ENCODE data around the gene C1QTNF6.

The C1QTNF6 gene

GRCh38 chr22:37160027-37160426 is 28.0 kb downstream of the C1QTNF6 start:
- H3K4me1 ChIP-seq (ENCODE audit: control insufficient read depth, insufficient read depth, low read length), result no peaks in the 10 kb centered on the region
- H3K4me3 ChIP-seq (ENCODE audit: insufficient read depth, low read depth, low read length), result no peak overlapping the region
- no peaks in the 10 kb centered on the region for H3K27me3 ChIP-seq (ENCODE audit: control insufficient read depth, insufficient read depth, low read length, poor library complexity, severe bottlenecking)
- H3K27ac ChIP-seq (ENCODE audit: insufficient read depth, low read depth, low read length, poor library complexity, severe bottlenecking), result no peak overlapping the region
- WGBS, 2 experiments, result 54 to 58% methylated on average over 6 of the region's 6 CpGs
- no peaks in the 10 kb centered on the region for H3K36me3 ChIP-seq (ENCODE audit: control insufficient read depth, insufficient read depth, low read length)
- no peaks in the 10 kb centered on the region for H3K9me3 ChIP-seq (ENCODE audit: control insufficient read depth, low read length)

DNA sequence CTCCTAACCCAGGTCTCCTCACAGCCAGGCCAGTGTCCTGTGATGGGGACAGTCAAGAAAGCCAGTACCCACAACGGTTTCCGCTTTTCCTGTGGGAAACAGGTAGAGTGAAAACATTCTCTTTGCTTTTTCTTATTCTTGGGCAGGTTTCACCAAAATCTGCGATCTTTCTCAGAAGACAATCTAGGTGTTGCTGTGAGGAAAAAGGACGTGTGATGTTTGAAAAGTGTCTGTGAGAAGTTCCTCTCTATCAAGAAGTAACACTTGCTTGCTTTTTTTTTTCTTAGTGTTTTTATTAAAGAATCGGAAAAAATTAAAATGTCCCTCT is 29.1 kb downstream of the C1QTNF6 start:
- Histone ChIP-seq H3K4me1 (ENCODE audit: control insufficient read depth, insufficient read depth, low read length) (no peaks in the 10 kb centered on the region), H3K36me3 (ENCODE audit: control insufficient read depth, insufficient read depth, low read length) (no peaks in the 10 kb centered on the region), H3K27me3 (ENCODE audit: control insufficient read depth, insufficient read depth, low read length, poor library complexity, severe bottlenecking) (no peaks in the 10 kb centered on the region), H3K9me3 (ENCODE audit: control insufficient read depth, low read length) (no peaks in the 10 kb centered on the region), H3K4me3 (ENCODE audit: insufficient read depth, low read depth, low read length) (no peak overlapping the region), H3K27ac (ENCODE audit: insufficient read depth, low read depth, low read length, poor library complexity, severe bottlenecking) (no peak overlapping the region)
- WGBS, 2 experiments, result 93 to 97% methylated on average over 5 of the region's 5 CpGs

DNA sequence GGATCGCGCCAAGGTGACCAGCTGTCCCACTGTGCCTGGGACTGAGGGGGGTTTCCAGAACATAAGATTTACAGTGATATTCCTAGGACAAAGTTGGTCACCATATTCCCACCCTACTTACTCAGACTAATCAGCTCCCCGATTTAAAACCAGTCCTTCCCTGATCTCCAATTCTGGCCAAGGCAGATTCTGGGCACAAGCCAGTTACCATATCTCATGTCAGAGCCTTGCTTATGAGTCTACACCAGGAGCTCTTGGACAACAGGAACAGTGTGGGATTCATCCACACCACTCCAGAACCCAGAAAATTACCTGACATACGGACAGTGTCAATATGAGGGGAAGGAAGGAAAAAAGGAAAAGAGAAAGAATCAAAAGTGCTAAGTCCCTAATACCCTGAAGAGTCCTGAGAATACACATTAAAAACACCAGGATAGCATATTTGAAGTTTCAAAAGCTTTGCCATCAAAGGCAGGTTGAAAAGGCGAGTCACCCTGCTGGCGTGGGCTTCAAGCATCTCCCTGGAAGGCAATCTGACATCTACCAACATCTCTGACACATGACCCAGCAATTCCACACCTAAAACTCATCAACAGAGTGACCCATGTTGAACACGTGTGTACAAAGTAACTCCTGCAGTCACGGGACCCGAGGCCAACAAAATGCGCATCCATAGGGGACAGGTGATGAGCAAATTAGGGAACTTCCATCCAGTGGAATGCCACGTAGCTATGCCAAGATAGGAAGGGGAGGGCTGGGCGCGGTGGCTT is 30.3 kb downstream of the C1QTNF6 start:
- Histone ChIP-seq H3K9me3 (ENCODE audit: control insufficient read depth, low read length) (no peaks in the 10 kb centered on the region), H3K4me1 (ENCODE audit: control insufficient read depth, insufficient read depth, low read length) (no peaks in the 10 kb centered on the region), H3K4me3 (ENCODE audit: insufficient read depth, low read depth, low read length) (no peak overlapping the region), H3K27ac (ENCODE audit: insufficient read depth, low read depth, low read length, poor library complexity, severe bottlenecking) (no peak overlapping the region), H3K36me3 (ENCODE audit: control insufficient read depth, insufficient read depth, low read length) (no peaks in the 10 kb centered on the region), H3K27me3 (ENCODE audit: control insufficient read depth, insufficient read depth, low read length, poor library complexity, severe bottlenecking) (no peaks in the 10 kb centered on the region)
- WGBS, 2 experiments, result 87 to 93% methylated on average over 13 of the region's 13 CpGs

GRCh38 chr22:37156686-37157435 is 31.2 kb downstream of the C1QTNF6 start:
- 83 to 86% methylated on average over 13 of the region's 13 CpGs for WGBS, 2 experiments
- Histone ChIP-seq H3K9me3 (ENCODE audit: control insufficient read depth, low read length) (no peaks in the 10 kb centered on the region), H3K4me3 (ENCODE audit: insufficient read depth, low read depth, low read length) (no peak overlapping the region), H3K27me3 (ENCODE audit: control insufficient read depth, insufficient read depth, low read length, poor library complexity, severe bottlenecking) (no peaks in the 10 kb centered on the region), H3K4me1 (ENCODE audit: control insufficient read depth, insufficient read depth, low read length) (no peaks in the 10 kb centered on the region), H3K36me3 (ENCODE audit: control insufficient read depth, insufficient read depth, low read length) (no peaks in the 10 kb centered on the region), H3K27ac (ENCODE audit: insufficient read depth, low read depth, low read length, poor library complexity, severe bottlenecking) (no peak overlapping the region)

DNA sequence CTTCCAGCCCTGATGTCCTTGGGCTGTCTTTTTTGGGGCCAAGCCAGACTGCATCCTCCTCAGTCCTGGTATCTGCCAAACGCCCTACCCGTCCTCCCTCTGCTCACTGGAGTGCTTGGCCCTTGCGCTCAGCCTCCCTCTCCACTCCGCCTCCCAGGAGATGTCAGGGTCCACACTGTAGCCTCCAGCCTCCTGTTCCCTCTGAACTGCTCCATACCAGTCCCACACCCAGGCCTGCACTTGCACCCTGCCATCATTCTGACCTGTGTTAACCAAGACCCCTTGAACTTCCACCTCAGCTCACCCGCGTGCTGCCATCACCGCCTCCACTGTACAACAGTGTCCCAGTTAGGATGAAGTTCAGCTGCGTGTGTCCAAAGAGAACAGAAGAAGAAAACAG is 32.1 kb downstream of the C1QTNF6 start:
- no peaks in the 10 kb centered on the region for H3K4me1 ChIP-seq (ENCODE audit: control insufficient read depth, insufficient read depth, low read length)
- H3K27ac ChIP-seq (ENCODE audit: insufficient read depth, low read depth, low read length, poor library complexity, severe bottlenecking), result no peak overlapping the region
- H3K27me3 ChIP-seq (ENCODE audit: control insufficient read depth, insufficient read depth, low read length, poor library complexity, severe bottlenecking), result no peaks in the 10 kb centered on the region
- WGBS, 2 experiments, result 95 to 96% methylated on average over 8 of the region's 8 CpGs
- no peaks in the 10 kb centered on the region for H3K36me3 ChIP-seq (ENCODE audit: control insufficient read depth, insufficient read depth, low read length)
- H3K4me3 ChIP-seq (ENCODE audit: insufficient read depth, low read depth, low read length), result no peak overlapping the region
- H3K9me3 ChIP-seq (ENCODE audit: control insufficient read depth, low read length), result no peaks in the 10 kb centered on the region

- Histone ChIP-seq H3K27me3 (ENCODE audit: control insufficient read depth, insufficient read depth, low read length, poor library complexity, severe bottlenecking) (no peaks in the 10 kb centered on the region), H3K4me3 (ENCODE audit: insufficient read depth, low read depth, low read length) (no peak overlapping the region), H3K36me3 (ENCODE audit: control insufficient read depth, insufficient read depth, low read length) (no peaks in the 10 kb centered on the region), H3K27ac (ENCODE audit: insufficient read depth, low read depth, low read length, poor library complexity, severe bottlenecking) (no peak overlapping the region), H3K4me1 (ENCODE audit: control insufficient read depth, insufficient read depth, low read length) (no peaks in the 10 kb centered on the region), H3K9me3 (ENCODE audit: control insufficient read depth, low read length) (no peaks in the 10 kb centered on the region)
- WGBS, 2 experiments, result 91 to 92% methylated on average over 7 of the region's 7 CpGs
Measured at GRCh38 chr22:37154925-37155712, 32.9 kb downstream of the C1QTNF6 start.

GRCh38 chr22:37153901-37154300 is 34.1 kb downstream of the C1QTNF6 start:
- 92 to 95% methylated on average over 6 of the region's 6 CpGs for WGBS, 2 experiments
- Histone ChIP-seq H3K9me3 (ENCODE audit: control insufficient read depth, low read length) (no peaks in the 10 kb centered on the region), H3K4me3 (ENCODE audit: insufficient read depth, low read depth, low read length) (no peak overlapping the region)

DNA sequence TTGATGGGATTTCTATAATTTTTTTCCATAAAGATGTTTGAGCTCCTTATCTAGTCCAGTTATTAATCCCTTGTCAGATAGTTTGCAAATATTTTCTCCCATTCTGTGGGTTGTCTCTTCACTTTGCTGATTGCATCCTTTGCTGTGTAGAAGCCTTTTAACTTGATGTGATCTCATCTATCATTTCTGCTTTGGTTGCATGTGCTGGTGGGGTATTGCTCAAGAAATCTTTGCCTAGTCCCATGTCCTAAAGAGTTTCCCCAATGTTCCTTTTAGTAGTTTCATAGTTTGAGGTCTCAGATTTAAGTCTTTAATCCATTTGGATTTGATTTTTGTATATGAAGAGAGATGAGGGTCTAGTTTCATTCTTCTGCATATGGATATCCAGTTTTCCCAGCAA is 36.6 kb downstream of the C1QTNF6 start:
- Histone ChIP-seq H3K9me3 (ENCODE audit: control insufficient read depth, low read length) (no peaks in the 10 kb centered on the region), H3K4me1 (ENCODE audit: control insufficient read depth, insufficient read depth, low read length) (no peaks in the 10 kb centered on the region), H3K27me3 (ENCODE audit: control insufficient read depth, insufficient read depth, low read length, poor library complexity, severe bottlenecking) (no peaks in the 10 kb centered on the region), H3K27ac (ENCODE audit: insufficient read depth, low read depth, low read length, poor library complexity, severe bottlenecking) (no peak overlapping the region), H3K36me3 (ENCODE audit: control insufficient read depth, insufficient read depth, low read length) (no peaks in the 10 kb centered on the region), H3K4me3 (ENCODE audit: insufficient read depth, low read depth, low read length) (no peak overlapping the region)

More at GRCh38 chr22:37153901-37154300, 34.1 kb downstream of the C1QTNF6 start:
- H3K27me3 ChIP-seq (ENCODE audit: control insufficient read depth, insufficient read depth, low read length, poor library complexity, severe bottlenecking), result no peaks in the 10 kb centered on the region
- no peak overlapping the region for H3K27ac ChIP-seq (ENCODE audit: insufficient read depth, low read depth, low read length, poor library complexity, severe bottlenecking)
- no peaks in the 10 kb centered on the region for H3K4me1 ChIP-seq (ENCODE audit: control insufficient read depth, insufficient read depth, low read length)
- no peaks in the 10 kb centered on the region for H3K36me3 ChIP-seq (ENCODE audit: control insufficient read depth, insufficient read depth, low read length)

GRCh38 chr22:37150701-37151100 is 37.3 kb downstream of the C1QTNF6 start:
- H3K4me3 ChIP-seq (ENCODE audit: insufficient read depth, low read depth, low read length), result no peak overlapping the region
- H3K27me3 ChIP-seq (ENCODE audit: control insufficient read depth, insufficient read depth, low read length, poor library complexity, severe bottlenecking), result no peaks in the 10 kb centered on the region
- H3K27ac ChIP-seq (ENCODE audit: insufficient read depth, low read depth, low read length, poor library complexity, severe bottlenecking), result no peak overlapping the region
- no peaks in the 10 kb centered on the region for H3K9me3 ChIP-seq (ENCODE audit: control insufficient read depth, low read length)
- H3K36me3 ChIP-seq (ENCODE audit: control insufficient read depth, insufficient read depth, low read length), result no peaks in the 10 kb centered on the region
- peaks cover 4% of the 10 kb centered on the region for H3K4me1 ChIP-seq (ENCODE audit: control insufficient read depth, insufficient read depth, low read length)

Data from ectodermal cell (in vitro differentiated cells).